Erythroblast (primary cell): ENCODE measurements around the gene TM2D1.
A peak's percentile ranks its signal among the peaks of the same experiment; 100 is the strongest.

Experiments
- DNase-seq, 2 experiments: peaks; one replicate each; lab custom pipeline; 2025; lab: John Stamatoyannopoulos, UW
- GATA1 ChIP-seq: IDR thresholded peaks from 2 replicates; pipeline ENCODE4 v1.6.1; 2011; ENCODE audit warnings: low read depth, mild to moderate bottlenecking, control low read depth, low read length, moderate library complexity
- POLR2A ChIP-seq: IDR thresholded peaks from 2 replicates; pipeline ENCODE4 v1.6.1; 2011; ENCODE audit warnings: mild to moderate bottlenecking, low read length

Gene TM2D1

GRCh38 chr1:61641578-61642336, 83.2 kb downstream of the TM2D1 start:
- peak; percentile 53 to 69 for DNase-seq
- no peak for TF ChIP-seq GATA1
- TF ChIP-seq POLR2A, result no peak

- no peak for TF ChIP-seq GATA1
- TF ChIP-seq POLR2A, result no peak
- peak; percentile 4 to 13 for DNase-seq
These were observed 84.1 kb downstream of the TM2D1 start for GRCh38 chr1:61640531-61641530.

GRCh38 chr1:61639608-61640336, 85.2 kb downstream of the TM2D1 start:
- no peak for TF ChIP-seq POLR2A
- TF ChIP-seq GATA1, result no peak
- DNase-seq, result no peak

- TF ChIP-seq POLR2A (no peak), GATA1 (no peak)
- DNase-seq, result peak in 1 of 2 experiments; percentile 6
These were observed 85.9 kb downstream of the TM2D1 start for GRCh38 chr1:61638911-61639605.

- no peak for TF ChIP-seq GATA1
- TF ChIP-seq POLR2A, result no peak
- DNase-seq, result no peak
These were observed 86.6 kb downstream of the TM2D1 start for GRCh38 chr1:61638296-61638695.

GRCh38 chr1:61637470-61637869, 87.5 kb downstream of the TM2D1 start:
- DNase-seq, result no peak
- no peak for TF ChIP-seq GATA1
- no peak for TF ChIP-seq POLR2A

- DNase-seq, result no peak
These were observed 88.1 kb downstream of the TM2D1 start for GRCh38 chr1:61636814-61637213.

GRCh38 chr1:61636376-61636775, 88.6 kb downstream of the TM2D1 start:
- no peak for DNase-seq

More at GRCh38 chr1:61636814-61637213, 88.1 kb downstream of the TM2D1 start:
- no peak for TF ChIP-seq POLR2A
- no peak for TF ChIP-seq GATA1

GRCh38 chr1:61635557-61635956, 89.4 kb downstream of the TM2D1 start:
- no peak for TF ChIP-seq GATA1
- no peak for TF ChIP-seq POLR2A
- no peak for DNase-seq

More at GRCh38 chr1:61636376-61636775, 88.6 kb downstream of the TM2D1 start:
- no peak for TF ChIP-seq POLR2A
- TF ChIP-seq GATA1, result no peak

- TF ChIP-seq POLR2A (no peak), GATA1 (no peak)
- DNase-seq, result no peak
These were observed 93.5 kb downstream of the TM2D1 start for GRCh38 chr1:61631436-61631835.
